WTC11 (cell line): ENCODE measurements around the gene TUBD1. TPM values are rescaled to one million over a fixed set of nuclear protein-coding genes. Genes with fewer than 3 reads are reported as not detected.
"Not testable (repeated sequence)": the region's sequence is repeated elsewhere in the genome, so short reads cannot be mapped to it uniquely, and the experiment has no call there.

Source experiments
- ATAC-seq: fragments of 200-7000 bp; cut with Tn5 transposase; 2 replicates; pipeline ENCODE4 v1.10.0; 2021; ENCODE audit warnings: mild to moderate bottlenecking, moderate library complexity
- CTCF ChIA-PET: fragments of 300-600 bp; sonication (Branson Sonifier 250); formaldehyde crosslinking; loops from one replicate; lab custom pipeline; 2021; ENCODE audit warnings: antibody characterized with exemption; lab: Charles Lee
- POLR2A ChIA-PET: fragments of 350-600 bp; sonication (Branson Sonifier 250); formaldehyde crosslinking; loops from one replicate; lab custom pipeline; 2021; ENCODE audit warnings: antibody characterized with exemption; lab: Charles Lee
- DNase-seq: peaks from one replicate; pipeline ENCODE4 v3.0.0; 2021; ENCODE audit warnings: low spot score
- H3K27ac Mint-ChIP-seq: 2 replicates; pipeline ENCODE4 v1.8.0; 2021; ENCODE audit warnings: mixed read lengths
- H3K27me3 Mint-ChIP-seq: 2 replicates; pipeline ENCODE4 v1.8.0; 2021; ENCODE audit warnings: low read depth, mild to moderate bottlenecking, moderate library complexity, mixed read lengths
- H3K36me3 Mint-ChIP-seq: 2 replicates; pipeline ENCODE4 v1.8.0; 2021; ENCODE audit warnings: mixed read lengths
- H3K4me1 Mint-ChIP-seq: 2 replicates; pipeline ENCODE4 v1.8.0; 2022; ENCODE audit warnings: mixed read lengths
- H3K4me3 Mint-ChIP-seq: 2 replicates; pipeline ENCODE4 v1.8.0; 2021; ENCODE audit warnings: mild to moderate bottlenecking, moderate library complexity, mixed read lengths
- H3K9me3 Mint-ChIP-seq: 2 replicates; pipeline ENCODE4 v1.8.0; 2021; ENCODE audit warnings: mixed read lengths
- CBFB ChIP-seq: sonication (generic); formaldehyde crosslinking; IDR thresholded peaks from 2 replicates; pipeline ENCODE4 v1.8.1; 2022; ENCODE audit warnings: mild to moderate bottlenecking, low read depth, missing genetic modification reagents
- ELF4 ChIP-seq: sonication (generic); formaldehyde crosslinking; IDR thresholded peaks from 2 replicates; pipeline ENCODE4 v1.8.1; 2022; ENCODE audit warnings: low read depth, mild to moderate bottlenecking, moderate library complexity, missing genetic modification reagents
- FOXJ3 ChIP-seq: sonication (generic); formaldehyde crosslinking; IDR thresholded peaks from 2 replicates; pipeline ENCODE4 v1.9.0; 2021; ENCODE audit warnings: missing genetic modification reagents, mild to moderate bottlenecking, borderline replicate concordance
- FOXK1 ChIP-seq: sonication (generic); formaldehyde crosslinking; IDR thresholded peaks from 2 replicates; pipeline ENCODE4 v1.8.0; 2022; ENCODE audit warnings: mild to moderate bottlenecking, moderate library complexity, missing genetic modification reagents
- GABPB1 ChIP-seq: sonication (generic); formaldehyde crosslinking; IDR thresholded peaks from 2 replicates; pipeline ENCODE4 v1.8.1; 2023; ENCODE audit warnings: mild to moderate bottlenecking, missing genetic modification reagents
- OVOL2 ChIP-seq: fragments of 250-450 bp; sonication (Bioruptor Pico); IDR thresholded peaks from 2 replicates; pipeline ENCODE4 v1.9.0; 2021; ENCODE audit warnings: mild to moderate bottlenecking, borderline replicate concordance
- TCF7 ChIP-seq: sonication (generic); formaldehyde crosslinking; IDR thresholded peaks from 2 replicates; pipeline ENCODE4 v1.8.0; 2022; ENCODE audit warnings: mild to moderate bottlenecking, low read depth, missing genetic modification reagents, moderate library complexity
- ZNF232 ChIP-seq: sonication (generic); formaldehyde crosslinking; IDR thresholded peaks from 2 replicates; pipeline ENCODE4 v1.8.0; 2022; ENCODE audit warnings: mild to moderate bottlenecking, missing genetic modification reagents
- total RNA-seq: library from RNA; stranded (reverse); gene quantifications from 3 replicates; pipeline ENCODE4 v1.2.3, GENCODE V29; 2021
- TF ChIP-seq, protein P1 (sequence below): sonication (generic); formaldehyde crosslinking; IDR thresholded peaks from 2 replicates; pipeline ENCODE4 v1.8.0; 2023; ENCODE audit warnings: missing genetic modification reagents, mild to moderate bottlenecking, borderline replicate concordance
- TF ChIP-seq, protein P2 (sequence below): sonication (generic); formaldehyde crosslinking; IDR thresholded peaks from 2 replicates; pipeline ENCODE4 v1.8.1; 2023; ENCODE audit warnings: mild to moderate bottlenecking, missing genetic modification reagents, moderate library complexity
- TF ChIP-seq, protein P3 (sequence below): sonication (generic); formaldehyde crosslinking; IDR thresholded peaks from 2 replicates; pipeline ENCODE4 v1.8.0; 2023; ENCODE audit warnings: missing genetic modification reagents

The TUBD1 gene
- total RNA-seq, 1 experiment from 2014 or later = 12.0 TPM

DNA sequence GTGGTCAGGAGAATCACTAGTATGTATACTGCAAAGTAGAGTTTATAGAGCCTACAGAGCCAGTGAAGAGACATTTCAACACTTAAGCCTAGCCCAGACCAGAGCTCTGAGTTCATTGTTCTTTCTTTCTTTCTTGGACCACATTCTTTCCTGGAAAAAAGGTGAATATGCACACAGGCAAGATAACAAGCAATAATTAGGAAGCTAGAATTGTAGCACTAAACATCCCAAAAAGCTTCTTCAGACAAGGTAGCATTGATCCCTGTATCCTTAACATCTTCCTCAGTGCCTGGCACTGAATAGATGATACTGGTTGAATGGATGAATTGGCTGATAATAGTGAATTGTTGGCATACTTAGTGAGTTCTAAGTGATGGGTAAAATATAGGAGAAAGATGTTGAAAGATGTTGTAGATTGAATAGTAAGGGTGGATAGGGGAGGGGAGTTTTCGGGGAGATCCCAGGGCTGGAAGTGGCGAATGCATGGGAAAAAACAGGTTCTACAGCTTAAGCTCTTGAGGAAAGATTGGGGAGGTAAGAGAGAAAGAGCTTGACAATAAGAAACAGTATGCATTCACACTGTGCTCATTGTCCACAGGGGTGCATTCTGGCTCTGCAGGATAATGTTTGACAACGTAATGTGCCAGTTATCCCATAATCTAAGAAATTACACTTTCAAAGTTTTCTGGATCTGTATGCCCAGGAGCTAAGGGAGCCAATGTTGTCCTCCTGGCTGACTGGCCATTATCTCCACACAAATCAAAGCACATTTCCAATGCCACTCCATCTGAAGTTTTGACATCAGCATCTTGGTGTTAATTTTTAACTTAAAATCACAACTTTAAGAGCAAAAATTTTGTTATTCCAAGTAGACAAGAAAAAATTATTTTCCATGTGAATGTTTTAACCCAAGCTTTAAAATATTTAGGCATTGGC is 35.6 kb downstream of the TUBD1 start:
- H3K9me3 Mint-ChIP-seq = no peaks in the 10 kb centered on the region
- ATAC-seq (peak; percentile 34), DNase-seq (no peak)
- H3K27me3 Mint-ChIP-seq = no peaks in the 10 kb centered on the region; the same call in 1 of the 2 replicates
- TF ChIP-seq, protein P1, sequence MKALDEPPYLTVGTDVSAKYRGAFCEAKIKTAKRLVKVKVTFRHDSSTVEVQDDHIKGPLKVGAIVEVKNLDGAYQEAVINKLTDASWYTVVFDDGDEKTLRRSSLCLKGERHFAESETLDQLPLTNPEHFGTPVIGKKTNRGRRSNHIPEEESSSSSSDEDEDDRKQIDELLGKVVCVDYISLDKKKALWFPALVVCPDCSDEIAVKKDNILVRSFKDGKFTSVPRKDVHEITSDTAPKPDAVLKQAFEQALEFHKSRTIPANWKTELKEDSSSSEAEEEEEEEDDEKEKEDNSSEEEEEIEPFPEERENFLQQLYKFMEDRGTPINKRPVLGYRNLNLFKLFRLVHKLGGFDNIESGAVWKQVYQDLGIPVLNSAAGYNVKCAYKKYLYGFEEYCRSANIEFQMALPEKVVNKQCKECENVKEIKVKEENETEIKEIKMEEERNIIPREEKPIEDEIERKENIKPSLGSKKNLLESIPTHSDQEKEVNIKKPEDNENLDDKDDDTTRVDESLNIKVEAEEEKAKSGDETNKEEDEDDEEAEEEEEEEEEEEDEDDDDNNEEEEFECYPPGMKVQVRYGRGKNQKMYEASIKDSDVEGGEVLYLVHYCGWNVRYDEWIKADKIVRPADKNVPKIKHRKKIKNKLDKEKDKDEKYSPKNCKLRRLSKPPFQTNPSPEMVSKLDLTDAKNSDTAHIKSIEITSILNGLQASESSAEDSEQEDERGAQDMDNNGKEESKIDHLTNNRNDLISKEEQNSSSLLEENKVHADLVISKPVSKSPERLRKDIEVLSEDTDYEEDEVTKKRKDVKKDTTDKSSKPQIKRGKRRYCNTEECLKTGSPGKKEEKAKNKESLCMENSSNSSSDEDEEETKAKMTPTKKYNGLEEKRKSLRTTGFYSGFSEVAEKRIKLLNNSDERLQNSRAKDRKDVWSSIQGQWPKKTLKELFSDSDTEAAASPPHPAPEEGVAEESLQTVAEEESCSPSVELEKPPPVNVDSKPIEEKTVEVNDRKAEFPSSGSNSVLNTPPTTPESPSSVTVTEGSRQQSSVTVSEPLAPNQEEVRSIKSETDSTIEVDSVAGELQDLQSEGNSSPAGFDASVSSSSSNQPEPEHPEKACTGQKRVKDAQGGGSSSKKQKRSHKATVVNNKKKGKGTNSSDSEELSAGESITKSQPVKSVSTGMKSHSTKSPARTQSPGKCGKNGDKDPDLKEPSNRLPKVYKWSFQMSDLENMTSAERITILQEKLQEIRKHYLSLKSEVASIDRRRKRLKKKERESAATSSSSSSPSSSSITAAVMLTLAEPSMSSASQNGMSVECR = no peak
- TF ChIP-seq, protein P2, sequence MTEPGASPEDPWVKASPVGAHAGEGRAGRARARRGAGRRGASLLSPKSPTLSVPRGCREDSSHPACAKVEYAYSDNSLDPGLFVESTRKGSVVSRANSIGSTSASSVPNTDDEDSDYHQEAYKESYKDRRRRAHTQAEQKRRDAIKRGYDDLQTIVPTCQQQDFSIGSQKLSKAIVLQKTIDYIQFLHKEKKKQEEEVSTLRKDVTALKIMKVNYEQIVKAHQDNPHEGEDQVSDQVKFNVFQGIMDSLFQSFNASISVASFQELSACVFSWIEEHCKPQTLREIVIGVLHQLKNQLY (CRISPR knock-in tag) = no peak
- TF ChIP-seq ELF4 (CRISPR knock-in tag) (no peak), OVOL2 (CRISPR knock-in tag) (no peak), ZNF232 (CRISPR knock-in tag) (no peak), FOXJ3 (CRISPR knock-in tag) (no peak), CBFB (no peak), TCF7 (CRISPR knock-in tag) (no peak), FOXK1 (CRISPR knock-in tag) (no peak)
- TF ChIP-seq, protein P3, sequence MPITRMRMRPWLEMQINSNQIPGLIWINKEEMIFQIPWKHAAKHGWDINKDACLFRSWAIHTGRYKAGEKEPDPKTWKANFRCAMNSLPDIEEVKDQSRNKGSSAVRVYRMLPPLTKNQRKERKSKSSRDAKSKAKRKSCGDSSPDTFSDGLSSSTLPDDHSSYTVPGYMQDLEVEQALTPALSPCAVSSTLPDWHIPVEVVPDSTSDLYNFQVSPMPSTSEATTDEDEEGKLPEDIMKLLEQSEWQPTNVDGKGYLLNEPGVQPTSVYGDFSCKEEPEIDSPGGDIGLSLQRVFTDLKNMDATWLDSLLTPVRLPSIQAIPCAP = no peak
- CTCF ChIA-PET = interaction anchor here (0.5 to 1.7 kb wide), 9 partner anchors 8 to 150 kb away, joined by 3 to 6 read pairs (median 3); partner anchors contain the start of genes PTRH2 and VMP1
- H3K4me1 Mint-ChIP-seq = peaks cover 24% of the 10 kb centered on the region
- POLR2A ChIA-PET = interaction anchor here (0.6 to 1.8 kb wide), 4 partner anchors 9 to 19 kb away, joined by 3 to 12 read pairs (median 4); no protein-coding TSS in a partner anchor
- H3K36me3 Mint-ChIP-seq = peaks cover 18% of the 10 kb centered on the region
- peak overlapping the region; percentile 10; the same call in 1 of the 2 replicates for H3K27ac Mint-ChIP-seq
- no peak overlapping the region for H3K4me3 Mint-ChIP-seq

DNA sequence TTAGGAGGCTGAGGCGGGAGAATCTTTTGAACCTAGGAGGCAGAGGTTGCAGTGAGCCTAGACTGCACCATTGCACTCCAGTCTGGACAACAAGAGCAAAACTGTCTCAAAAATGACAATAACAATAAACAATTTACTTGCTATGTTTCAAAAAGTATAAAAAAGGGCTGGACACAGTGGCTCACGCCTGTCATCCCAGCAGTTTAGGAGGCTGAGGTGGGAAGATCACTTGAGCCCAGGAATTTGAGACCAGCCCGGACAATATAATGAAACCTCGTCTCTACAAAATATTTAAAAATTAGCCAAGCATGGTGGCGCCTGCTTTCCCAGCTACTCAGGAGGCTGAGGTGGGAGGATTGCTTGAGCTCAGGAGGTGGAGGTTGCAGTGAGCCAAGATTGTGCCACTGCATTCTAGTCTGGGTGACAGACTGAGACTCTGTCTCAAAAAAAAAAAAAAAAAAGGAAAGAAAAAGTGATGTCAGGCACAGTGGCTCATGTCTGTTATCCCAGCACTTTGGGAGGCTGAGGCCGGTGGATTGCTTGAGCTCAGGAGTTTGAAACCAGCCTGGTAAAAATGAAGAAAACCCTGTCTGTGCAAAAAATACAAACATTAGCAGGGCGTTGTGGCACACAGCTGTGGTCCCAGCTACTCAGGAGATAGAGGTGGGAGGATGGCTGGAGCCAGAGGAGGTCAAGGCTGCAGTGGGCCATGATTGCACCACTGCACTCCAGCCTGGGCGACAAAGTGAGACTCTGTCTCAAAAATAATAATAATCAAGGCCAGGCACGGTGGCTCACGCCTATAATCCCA is 38.6 kb downstream of the TUBD1 start:
- CTCF ChIA-PET = interaction anchor here (0.6 to 2.4 kb wide), 11 partner anchors 11 to 183 kb away, joined by 3 to 24 read pairs (median 6); no protein-coding TSS in a partner anchor
- H3K4me1 Mint-ChIP-seq = peaks cover 39% of the 10 kb centered on the region
- not testable (repeated sequence) for H3K27me3 Mint-ChIP-seq, H3K4me3 Mint-ChIP-seq, H3K27ac Mint-ChIP-seq, ATAC-seq, H3K9me3 Mint-ChIP-seq, DNase-seq, H3K36me3 Mint-ChIP-seq
- POLR2A ChIA-PET = interaction anchor here (0.6 to 1.9 kb wide), 5 partner anchors 13 to 17 kb away, joined by 3 to 8 read pairs (median 5); no protein-coding TSS in a partner anchor
- peak; percentile 86 for TF ChIP-seq GABPB1 (CRISPR knock-in tag)
